RKO (cell line): ENCODE measurements around the gene LDB1.

Experiments used
- DNase-seq: peaks from one replicate; pipeline ENCODE4 v3.0.0-alpha.2; 2016; ENCODE audit warnings: low spot score

The LDB1 gene

GRCh38 chr10:102064503-102064867 lies 55.7 kb downstream of the LDB1 start:
- no peak for DNase-seq

GRCh38 chr10:102059987-102060386 lies 60.2 kb downstream of the LDB1 start:
- DNase-seq: no peak
